Measurements from ENCODE around the gene RAB1B.

GRCh38 chr11:66277471-66278362, 9.3 kb downstream of the RAB1B start, which contains the start of gene CNIH2:
- no peak for TF ChIP-seq REST (IDR thresholded peaks at IDR 0.05)
- TF ChIP-seq CTCF (IDR thresholded peaks at IDR 0.05; ENCODE audit: low read depth, low read length, missing input control): no peak
- peak; percentile 43 to 65 for TF ChIP-seq HNF4A (conservative IDR thresholded peaks at IDR 0.05)
- no peak for TF ChIP-seq RXRA (IDR thresholded peaks at IDR 0.05)
- no peak for TF ChIP-seq JUND (IDR thresholded peaks at IDR 0.05)
- TF ChIP-seq EGR1 (IDR thresholded peaks at IDR 0.05; ENCODE audit: low read depth in 2 of 2): no peak
